ENCODE data around the gene FAM153A. TPM values are rescaled to one million over a fixed set of nuclear protein-coding genes. Genes with fewer than 3 reads are reported as not detected.
A peak's percentile ranks its signal among the peaks of the same experiment; 100 is the strongest.
"Not testable (repeated sequence)": the region's sequence is repeated elsewhere in the genome, so short reads cannot be mapped to it uniquely, and the experiment has no call there.

The FAM153A gene
- total RNA-seq, 1 experiment from 2014 or later = not detected

GRCh38 chr5:177724858-177725257 lies 57.8 kb downstream of the FAM153A start:
- H3K9me3 ChIP-seq; H3K27me3 Mint-ChIP-seq (ENCODE audit: insufficient read depth, unreplicated experiment); H3K4me3 ChIP-seq (ENCODE audit: low read depth, low read length); intact Hi-C loops (cut with micrococcal nuclease; ENCODE audit: unreplicated experiment); POLR2A ChIA-PET; H3K27me3 ChIP-seq (replicated peaks; ENCODE audit: control insufficient read depth, insufficient read depth, low read length); CTCF ChIA-PET; H3K36me3 Mint-ChIP-seq (ENCODE audit: insufficient read depth, unreplicated experiment); H3K9me3 Mint-ChIP-seq (ENCODE audit: unreplicated experiment); H3K4me1 ChIP-seq; H3K4me3 Mint-ChIP-seq (ENCODE audit: unreplicated experiment); H3K4me1 Mint-ChIP-seq (ENCODE audit: low read depth, unreplicated experiment); H3K27ac Mint-ChIP-seq (ENCODE audit: unreplicated experiment); BruUV-seq (replicated peaks); H3K36me3 ChIP-seq (ENCODE audit: control insufficient read depth, insufficient read depth, low read length); DNase-seq: not testable (repeated sequence)

GRCh38 chr5:177723831-177724485 lies 58.7 kb downstream of the FAM153A start:
- H3K27me3 ChIP-seq (replicated peaks; ENCODE audit: control insufficient read depth, insufficient read depth, low read length); H3K9me3 ChIP-seq; H3K4me3 ChIP-seq (ENCODE audit: low read depth, low read length); DNase-seq; intact Hi-C loops (cut with micrococcal nuclease; ENCODE audit: unreplicated experiment); POLR2A ChIA-PET; H3K27me3 Mint-ChIP-seq (ENCODE audit: insufficient read depth, unreplicated experiment); CTCF ChIA-PET; H3K9me3 Mint-ChIP-seq (ENCODE audit: unreplicated experiment); H3K27ac Mint-ChIP-seq (ENCODE audit: unreplicated experiment); H3K4me3 Mint-ChIP-seq (ENCODE audit: unreplicated experiment); H3K4me1 Mint-ChIP-seq (ENCODE audit: low read depth, unreplicated experiment); H3K4me1 ChIP-seq; H3K36me3 ChIP-seq (ENCODE audit: control insufficient read depth, insufficient read depth, low read length); H3K36me3 Mint-ChIP-seq (ENCODE audit: insufficient read depth, unreplicated experiment); BruUV-seq (replicated peaks): not testable (repeated sequence)

- H3K27me3 ChIP-seq (replicated peaks; ENCODE audit: control insufficient read depth, insufficient read depth, low read length); H3K9me3 Mint-ChIP-seq (ENCODE audit: unreplicated experiment); POLR2A ChIA-PET; BruUV-seq (replicated peaks); H3K4me1 ChIP-seq; H3K27me3 Mint-ChIP-seq (ENCODE audit: insufficient read depth, unreplicated experiment); intact Hi-C loops (cut with micrococcal nuclease; ENCODE audit: unreplicated experiment); H3K4me3 Mint-ChIP-seq (ENCODE audit: unreplicated experiment); H3K9me3 ChIP-seq; DNase-seq; H3K4me1 Mint-ChIP-seq (ENCODE audit: low read depth, unreplicated experiment); H3K36me3 ChIP-seq (ENCODE audit: control insufficient read depth, insufficient read depth, low read length); CTCF ChIA-PET; H3K4me3 ChIP-seq (ENCODE audit: low read depth, low read length); H3K36me3 Mint-ChIP-seq (ENCODE audit: insufficient read depth, unreplicated experiment); H3K27ac Mint-ChIP-seq (ENCODE audit: unreplicated experiment): not testable (repeated sequence)
Measured at GRCh38 chr5:177722829-177723228, 59.9 kb downstream of the FAM153A start.

- H3K9me3 ChIP-seq; H3K4me3 Mint-ChIP-seq (ENCODE audit: unreplicated experiment); H3K9me3 Mint-ChIP-seq (ENCODE audit: unreplicated experiment); DNase-seq; intact Hi-C loops (cut with micrococcal nuclease; ENCODE audit: unreplicated experiment); H3K27me3 Mint-ChIP-seq (ENCODE audit: insufficient read depth, unreplicated experiment); BruUV-seq (replicated peaks); H3K36me3 Mint-ChIP-seq (ENCODE audit: insufficient read depth, unreplicated experiment); H3K4me1 Mint-ChIP-seq (ENCODE audit: low read depth, unreplicated experiment); H3K4me3 ChIP-seq (ENCODE audit: low read depth, low read length); H3K27ac Mint-ChIP-seq (ENCODE audit: unreplicated experiment); H3K27me3 ChIP-seq (replicated peaks; ENCODE audit: control insufficient read depth, insufficient read depth, low read length); POLR2A ChIA-PET; H3K4me1 ChIP-seq; CTCF ChIA-PET; H3K36me3 ChIP-seq (ENCODE audit: control insufficient read depth, insufficient read depth, low read length): not testable (repeated sequence)
Measured at GRCh38 chr5:177719989-177720388, 62.7 kb downstream of the FAM153A start.

- H3K4me1 ChIP-seq; H3K36me3 Mint-ChIP-seq (ENCODE audit: insufficient read depth, unreplicated experiment); H3K4me3 Mint-ChIP-seq (ENCODE audit: unreplicated experiment); H3K4me1 Mint-ChIP-seq (ENCODE audit: low read depth, unreplicated experiment); H3K27me3 Mint-ChIP-seq (ENCODE audit: insufficient read depth, unreplicated experiment); DNase-seq; H3K9me3 ChIP-seq; H3K27ac Mint-ChIP-seq (ENCODE audit: unreplicated experiment); CTCF ChIA-PET; H3K27me3 ChIP-seq (replicated peaks; ENCODE audit: control insufficient read depth, insufficient read depth, low read length); H3K4me3 ChIP-seq (ENCODE audit: low read depth, low read length); intact Hi-C loops (cut with micrococcal nuclease; ENCODE audit: unreplicated experiment); H3K36me3 ChIP-seq (ENCODE audit: control insufficient read depth, insufficient read depth, low read length); POLR2A ChIA-PET; H3K9me3 Mint-ChIP-seq (ENCODE audit: unreplicated experiment); BruUV-seq (replicated peaks): not testable (repeated sequence)
Measured at GRCh38 chr5:177715423-177715822, 67.3 kb downstream of the FAM153A start.

GRCh38 chr5:177696100-177696499 lies 86.6 kb downstream of the FAM153A start:
- H3K4me3 Mint-ChIP-seq (ENCODE audit: unreplicated experiment); intact Hi-C loops (cut with micrococcal nuclease; ENCODE audit: unreplicated experiment); H3K36me3 Mint-ChIP-seq (ENCODE audit: insufficient read depth, unreplicated experiment); DNase-seq; H3K4me3 ChIP-seq (ENCODE audit: low read depth, low read length); H3K9me3 ChIP-seq; H3K27ac Mint-ChIP-seq (ENCODE audit: unreplicated experiment); POLR2A ChIA-PET; CTCF ChIA-PET; H3K27me3 Mint-ChIP-seq (ENCODE audit: insufficient read depth, unreplicated experiment); H3K4me1 Mint-ChIP-seq (ENCODE audit: low read depth, unreplicated experiment); H3K27me3 ChIP-seq (replicated peaks; ENCODE audit: control insufficient read depth, insufficient read depth, low read length); BruUV-seq (replicated peaks); H3K9me3 Mint-ChIP-seq (ENCODE audit: unreplicated experiment); H3K4me1 ChIP-seq; H3K36me3 ChIP-seq (ENCODE audit: control insufficient read depth, insufficient read depth, low read length): not testable (repeated sequence)

GRCh38 chr5:177695356-177695930 lies 87.3 kb downstream of the FAM153A start:
- CTCF ChIA-PET; H3K27me3 ChIP-seq (replicated peaks; ENCODE audit: control insufficient read depth, insufficient read depth, low read length); H3K36me3 Mint-ChIP-seq (ENCODE audit: insufficient read depth, unreplicated experiment); H3K36me3 ChIP-seq (ENCODE audit: control insufficient read depth, insufficient read depth, low read length); BruUV-seq (replicated peaks); H3K4me1 ChIP-seq; H3K4me3 Mint-ChIP-seq (ENCODE audit: unreplicated experiment); H3K27ac Mint-ChIP-seq (ENCODE audit: unreplicated experiment); H3K9me3 ChIP-seq; H3K4me1 Mint-ChIP-seq (ENCODE audit: low read depth, unreplicated experiment); intact Hi-C loops (cut with micrococcal nuclease; ENCODE audit: unreplicated experiment); H3K9me3 Mint-ChIP-seq (ENCODE audit: unreplicated experiment); POLR2A ChIA-PET; H3K27me3 Mint-ChIP-seq (ENCODE audit: insufficient read depth, unreplicated experiment); H3K4me3 ChIP-seq (ENCODE audit: low read depth, low read length): not testable (repeated sequence)
- peak in 1 of 2 experiments; percentile 16 for DNase-seq
